HCT116 (cell line): ENCODE data around the gene CAPN9.

ENCODE experiments used
- CTCF ChIP-seq, 3 experiments: fragments of 200-600 bp in 1 of 3; sonication (generic) in 1 of 3; IDR thresholded peaks in 2 of 3; conservative IDR thresholded peaks in 1 of 3; 2 replicates each; pipeline ENCODE4 v1.5.1; 2012 to 2017; ENCODE audit warnings: low read depth in 2 of 3, low read length in 2 of 3, antibody characterized with exemption in 1 of 3, borderline replicate concordance in 1 of 3, control low read depth in 1 of 3, mild to moderate bottlenecking in 1 of 3, mixed read lengths in 1 of 3, mixed run types in 1 of 3, moderate library complexity in 1 of 3; ENCODE audit not compliant: insufficient read depth in 1 of 3
- FOSL1 ChIP-seq: IDR thresholded peaks from 2 replicates; pipeline ENCODE4 v1.6.1; 2012; ENCODE audit warnings: low read depth
- POLR2A ChIP-seq: IDR thresholded peaks from 2 replicates; pipeline ENCODE4 v1.7.0; 2011; ENCODE audit warnings: borderline replicate concordance; ENCODE audit not compliant: insufficient read depth, insufficient read length; ENCODE audit errors: extremely low read depth
- POLR2AphosphoS5 ChIP-seq: IDR thresholded peaks from 2 replicates; pipeline ENCODE4 v1.6.1; 2011; ENCODE audit warnings: mild to moderate bottlenecking, low read depth, low read length, moderate library complexity
- TF ChIP-seq, protein P1 (sequence below): IDR thresholded peaks from 2 replicates; pipeline ENCODE4 v1.6.1; 2012; ENCODE audit warnings: low read depth

DNA sequence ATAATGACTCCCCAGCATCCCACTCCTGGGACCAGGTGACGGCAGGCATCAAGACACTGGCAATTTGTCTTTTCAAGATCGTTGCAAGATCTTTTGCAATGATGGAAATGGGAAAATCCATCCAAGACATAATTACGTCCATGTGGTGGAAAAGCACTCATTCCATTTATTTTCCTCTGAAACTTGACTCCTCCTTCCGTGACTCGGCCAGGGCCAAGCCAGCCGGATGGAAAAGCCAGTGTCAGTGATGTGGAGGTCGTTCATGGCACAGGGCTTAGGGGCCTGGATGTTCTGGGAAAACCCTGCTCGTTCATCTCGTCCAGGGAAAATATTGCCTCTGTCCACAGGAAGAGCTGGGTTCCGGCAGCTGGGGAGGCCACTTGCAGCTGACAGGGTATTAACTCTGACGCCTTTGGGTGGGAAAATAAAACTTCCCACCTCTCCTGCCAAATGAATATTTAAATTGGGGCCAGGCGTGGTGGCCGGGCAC, 74.9 kb downstream of the CAPN9 start:
- TF ChIP-seq CTCF (IDR thresholded peaks at IDR 0.05 in 2 of 3, conservative IDR thresholded peaks at IDR 0.05 in 1 of 3; ENCODE audit: borderline replicate concordance in 1 of 3, insufficient read depth in 1 of 3, low read depth in 2 of 3, low read length in 2 of 3) (no peak), POLR2A (no peak), FOSL1 (no peak), POLR2AphosphoS5 (no peak)
- TF ChIP-seq, protein P1, sequence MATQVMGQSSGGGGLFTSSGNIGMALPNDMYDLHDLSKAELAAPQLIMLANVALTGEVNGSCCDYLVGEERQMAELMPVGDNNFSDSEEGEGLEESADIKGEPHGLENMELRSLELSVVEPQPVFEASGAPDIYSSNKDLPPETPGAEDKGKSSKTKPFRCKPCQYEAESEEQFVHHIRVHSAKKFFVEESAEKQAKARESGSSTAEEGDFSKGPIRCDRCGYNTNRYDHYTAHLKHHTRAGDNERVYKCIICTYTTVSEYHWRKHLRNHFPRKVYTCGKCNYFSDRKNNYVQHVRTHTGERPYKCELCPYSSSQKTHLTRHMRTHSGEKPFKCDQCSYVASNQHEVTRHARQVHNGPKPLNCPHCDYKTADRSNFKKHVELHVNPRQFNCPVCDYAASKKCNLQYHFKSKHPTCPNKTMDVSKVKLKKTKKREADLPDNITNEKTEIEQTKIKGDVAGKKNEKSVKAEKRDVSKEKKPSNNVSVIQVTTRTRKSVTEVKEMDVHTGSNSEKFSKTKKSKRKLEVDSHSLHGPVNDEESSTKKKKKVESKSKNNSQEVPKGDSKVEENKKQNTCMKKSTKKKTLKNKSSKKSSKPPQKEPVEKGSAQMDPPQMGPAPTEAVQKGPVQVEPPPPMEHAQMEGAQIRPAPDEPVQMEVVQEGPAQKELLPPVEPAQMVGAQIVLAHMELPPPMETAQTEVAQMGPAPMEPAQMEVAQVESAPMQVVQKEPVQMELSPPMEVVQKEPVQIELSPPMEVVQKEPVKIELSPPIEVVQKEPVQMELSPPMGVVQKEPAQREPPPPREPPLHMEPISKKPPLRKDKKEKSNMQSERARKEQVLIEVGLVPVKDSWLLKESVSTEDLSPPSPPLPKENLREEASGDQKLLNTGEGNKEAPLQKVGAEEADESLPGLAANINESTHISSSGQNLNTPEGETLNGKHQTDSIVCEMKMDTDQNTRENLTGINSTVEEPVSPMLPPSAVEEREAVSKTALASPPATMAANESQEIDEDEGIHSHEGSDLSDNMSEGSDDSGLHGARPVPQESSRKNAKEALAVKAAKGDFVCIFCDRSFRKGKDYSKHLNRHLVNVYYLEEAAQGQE: no peak
